Psoas muscle (tissue), 8 donors: ENCODE results near the gene ACOT11. TPM values are rescaled to one million over a fixed set of nuclear protein-coding genes. Genes with fewer than 3 reads are reported as not detected.

Source experiments
- ATAC-seq, 4 donors: fragments of 200-7000 bp; cut with Tn5 transposase; one replicate each; pipeline ENCODE4 v1.9.1; 2020; ENCODE audit warnings: moderate library complexity in 3 of 4, mild to moderate bottlenecking in 2 of 4
- DNase-seq, 2 donors: peaks; one replicate each; pipeline ENCODE4 v3.0.0-alpha.2; 2020
- H3K27ac ChIP-seq: fragments of 200-600 bp; one replicate; pipeline ENCODE4 v1.8.0; 2022
- H3K27me3 ChIP-seq, 3 donors: fragments of 200-600 bp in 1 of 3; one replicate each; pipeline versions ENCODE4 v1.6.1 to v1.8.0; 2013 to 2022; ENCODE audit warnings: low read length in 2 of 3, mild to moderate bottlenecking in 2 of 3, moderate library complexity in 1 of 3; ENCODE audit not compliant: insufficient read depth in 3 of 3
- H3K36me3 ChIP-seq, 2 donors: fragments of 200-600 bp in 1 of 2; one replicate each; pipeline versions ENCODE4 v1.6.1 to v1.8.0; 2013 to 2022; ENCODE audit warnings: low read depth in 1 of 2, mild to moderate bottlenecking in 1 of 2, moderate library complexity in 1 of 2; ENCODE audit not compliant: insufficient read depth in 1 of 2
- H3K4me1 ChIP-seq: fragments of 200-600 bp; one replicate; pipeline ENCODE4 v1.8.0; 2022
- H3K4me3 ChIP-seq: fragments of 200-600 bp; one replicate; pipeline ENCODE4 v1.8.0; 2022; ENCODE audit warnings: mild to moderate bottlenecking
- H3K9me3 ChIP-seq: fragments of 200-600 bp; one replicate; pipeline ENCODE4 v1.8.0; 2022
- CTCF ChIP-seq: fragments of 200-600 bp; IDR thresholded peaks from one replicate; pipeline ENCODE4 v1.8.0; 2022; ENCODE audit warnings: antibody characterized with exemption
- WGBS, 3 donors: extraction: QIAGEN DNeasy Blood & Tissue Kit; methylation state at CpG; one replicate each; pipeline versions ENCODE4 v1.1.6 to v1.1.7; 2013; 5-methylcytosine and 5-hydroxymethylcytosine counted together
- intact Hi-C, 2 donors: fragments of 100-400 bp; cut with DNase I; formaldehyde crosslinking; loops; one replicate each; pipeline versions ENCODE4 v1.11.0 to v1.14.2; 2022
- polyA plus RNA-seq, 3 donors: library from polyadenylated mRNA; stranded (reverse); fragments of 200-250 nt; gene quantifications; one replicate each; pipeline ENCODE4 v1.2.3, GENCODE V29; 2013
- total RNA-seq, 4 donors: library from RNA; stranded (reverse); fragmentation: NEBNext Ultra II Directional in 2 of 4; extraction: Animal tissue kit (Norgen Biotek cat#: 25700) in 2 of 4; gene quantifications; one replicate each; pipeline versions ENCODE4 v1.2.1 to v1.2.4, GENCODE V29; 2021 to 2023
- donor health status: healthy with polysubstance abuse.
- donor health status: DM: no; HTN: no; CAD: no; lungs with moderate emphysema.
- donor health status: Bipolar disorder and iron deficiency.
- donor health status: healthy.
- donor health status: DM: yes; HTN: yes; CAD: no.
- donor health status: DM: no; HTN: no; CAD: no.
- donor health status: DM: no; HTN: no; CAD: no.
- donor health status: DM: yes; HTN: yes; CAD: no.

The ACOT11 gene
- total and polyA plus RNA-seq, 7 donors = 0.82 to 13.9 (median 2.4) TPM

- H3K9me3 ChIP-seq = no peaks in the 10 kb centered on the region
- H3K4me3 ChIP-seq = peak overlapping the region; percentile 68
- peak; percentile 60 to 70 for DNase-seq
- peaks cover 23% of the 10 kb centered on the region for H3K4me1 ChIP-seq
- H3K27me3 ChIP-seq = no peaks in the 10 kb centered on the region
- intact Hi-C loops = no loop called here
- H3K36me3 ChIP-seq = no peaks in the 10 kb centered on the region
- peak overlapping the region; percentile 24 for H3K27ac ChIP-seq
- WGBS, 3 donors = 6 to 20% (median 8%) methylated on average over 42 to 61 of the region's 61 CpGs
- ATAC-seq = peak; percentile 63 to 78 (median 76)
- no peak for TF ChIP-seq CTCF
Measured at GRCh38 chr1:54542120-54542961, 5.7 kb upstream of the ACOT11 start.

GRCh38 chr1:54542962-54543539, 5.0 kb upstream of the ACOT11 start:
- no peak for TF ChIP-seq CTCF
- H3K9me3 ChIP-seq = no peaks in the 10 kb centered on the region
- intact Hi-C loops = no loop called here

DNA sequence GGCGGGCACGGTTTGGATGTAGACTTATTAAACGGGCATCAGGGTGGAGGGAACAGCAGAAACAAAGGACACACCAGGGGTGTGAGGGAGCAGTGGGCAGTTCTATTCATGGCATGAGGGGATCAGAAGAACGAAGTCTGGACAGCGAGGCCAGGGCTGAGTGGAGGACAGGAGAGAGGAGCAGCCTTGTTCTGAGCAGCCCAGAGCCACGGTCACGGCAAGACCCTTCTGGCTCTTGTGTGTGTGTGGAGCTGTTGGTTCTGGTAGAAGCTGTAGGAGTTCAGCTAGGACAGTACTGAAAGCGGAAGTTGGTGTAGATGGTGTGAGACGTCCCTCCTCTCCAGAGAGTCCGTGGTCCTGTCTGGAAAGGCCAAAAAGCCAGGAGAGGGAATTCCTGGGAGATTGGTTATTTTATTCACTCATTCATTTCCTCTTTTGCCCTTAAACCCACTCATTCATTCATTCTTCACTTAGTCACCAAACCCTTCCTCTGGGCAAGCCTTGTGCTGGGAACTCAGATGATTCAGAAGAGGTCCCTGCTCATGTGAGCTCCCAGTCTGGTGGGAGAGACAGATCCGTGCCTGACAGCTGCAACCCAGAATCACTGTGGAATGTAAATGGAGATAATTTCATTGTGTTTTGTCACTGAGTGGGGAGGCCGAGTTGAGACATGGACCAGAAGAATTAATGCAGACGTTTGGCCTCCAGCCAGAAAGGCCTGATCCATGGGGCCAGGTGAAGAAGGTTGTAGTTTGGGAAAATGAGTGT, 4.1 kb upstream of the ACOT11 start:
- DNase-seq (no peak), ATAC-seq (no peak)
- no peak overlapping the region for H3K27ac ChIP-seq
- no peak overlapping the region for H3K4me3 ChIP-seq
- H3K9me3 ChIP-seq = no peaks in the 10 kb centered on the region
- H3K4me1 ChIP-seq = peaks cover 32% of the 10 kb centered on the region
- H3K27me3 ChIP-seq = no peaks in the 10 kb centered on the region
- WGBS, 3 donors = 82 to 86% (median 82%) methylated on average over 13 of the region's 13 CpGs
- H3K36me3 ChIP-seq = no peaks in the 10 kb centered on the region
- no peak for TF ChIP-seq CTCF
- intact Hi-C loops = no loop called here

More at GRCh38 chr1:54542962-54543539, 5.0 kb upstream of the ACOT11 start:
- H3K27ac ChIP-seq = peak overlapping the region; percentile 24
- ATAC-seq (no peak), DNase-seq (no peak)
- peaks cover 23% of the 10 kb centered on the region for H3K4me1 ChIP-seq
- no peaks in the 10 kb centered on the region for H3K36me3 ChIP-seq
- no peak overlapping the region for H3K4me3 ChIP-seq
- H3K27me3 ChIP-seq = no peaks in the 10 kb centered on the region
- WGBS, 3 donors = 55 to 71% (median 61%) methylated on average over 12 of the region's 12 CpGs

- WGBS, 3 donors = 87 to 91% (median 89%) methylated on average over 11 of the region's 11 CpGs
- no peaks in the 10 kb centered on the region for H3K27me3 ChIP-seq
- H3K9me3 ChIP-seq = no peaks in the 10 kb centered on the region
- no peak overlapping the region for H3K4me3 ChIP-seq
- no peak for ATAC-seq
- intact Hi-C loops = loop anchor here (5.0 kb wide), 1 partner anchor 36 kb away; no protein-coding TSS in a partner anchor
- no peak for TF ChIP-seq CTCF
- DNase-seq = no peak
- peaks cover 49% of the 10 kb centered on the region for H3K4me1 ChIP-seq
- H3K27ac ChIP-seq = peak overlapping the region; percentile 90
- no peaks in the 10 kb centered on the region for H3K36me3 ChIP-seq
Measured at GRCh38 chr1:54545916-54546635, 2.0 kb upstream of the ACOT11 start.
